ENCODE measurements around the gene CDC25A.
A peak's percentile ranks its signal among the peaks of the same experiment; 100 is the strongest.

CDC25A gene

GRCh38 chr3:48199117-48199516 is 10.9 kb upstream of the CDC25A start:
- no peaks in the 10 kb centered on the region for H3K36me3 ChIP-seq (ENCODE audit: control insufficient read depth in 2 of 2, insufficient read depth in 2 of 2, low read length in 2 of 2)
- H3K9ac ChIP-seq (ENCODE audit: low read length in 2 of 2): no peak overlapping the region
- no peaks in the 10 kb centered on the region for H3K9me3 ChIP-seq (ENCODE audit: control insufficient read depth in 2 of 2, low read length in 2 of 2)
- no peaks in the 10 kb centered on the region for H3K27me3 ChIP-seq (ENCODE audit: control insufficient read depth in 1 of 2, insufficient read depth in 2 of 2, low read length in 2 of 2)
- peaks cover 2% of the 10 kb centered on the region for H3K4me1 ChIP-seq (ENCODE audit: control insufficient read depth, insufficient read depth, low read length)
- no peak overlapping the region for H3K4me3 ChIP-seq (ENCODE audit: low read length in 2 of 2)
- no peak overlapping the region for H3K27ac ChIP-seq (ENCODE audit: low read length)

DNA sequence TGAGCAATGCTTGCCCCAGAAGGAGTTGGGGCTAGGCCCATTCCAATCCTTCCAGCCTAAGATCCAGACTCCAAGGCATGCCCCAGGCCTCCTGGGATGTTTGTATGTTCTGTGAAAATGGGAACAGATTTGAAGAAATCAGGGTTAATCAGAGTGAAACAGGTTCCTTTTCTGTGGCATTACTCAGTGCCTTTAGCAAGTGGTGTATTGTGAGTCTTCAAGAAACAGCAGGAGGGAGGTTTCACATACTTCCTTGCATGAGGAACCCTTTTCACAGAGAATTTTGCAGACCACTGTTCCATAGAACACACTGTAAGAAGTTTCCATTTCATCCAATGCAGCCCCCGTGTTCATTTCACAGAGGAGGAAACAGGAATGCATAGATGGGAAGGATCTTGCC is 8.4 kb upstream of the CDC25A start:
- Histone ChIP-seq H3K4me3 (ENCODE audit: low read length in 2 of 2) (no peak overlapping the region), H3K9ac (ENCODE audit: low read length in 2 of 2) (no peak overlapping the region), H3K36me3 (ENCODE audit: control insufficient read depth in 2 of 2, insufficient read depth in 2 of 2, low read length in 2 of 2) (no peaks in the 10 kb centered on the region), H3K27ac (ENCODE audit: low read length) (no peak overlapping the region), H3K27me3 (ENCODE audit: control insufficient read depth in 1 of 2, insufficient read depth in 2 of 2, low read length in 2 of 2) (no peaks in the 10 kb centered on the region), H3K4me1 (ENCODE audit: control insufficient read depth, insufficient read depth, low read length) (peaks cover 2% of the 10 kb centered on the region), H3K9me3 (ENCODE audit: control insufficient read depth in 2 of 2, low read length in 2 of 2) (no peaks in the 10 kb centered on the region)

DNA sequence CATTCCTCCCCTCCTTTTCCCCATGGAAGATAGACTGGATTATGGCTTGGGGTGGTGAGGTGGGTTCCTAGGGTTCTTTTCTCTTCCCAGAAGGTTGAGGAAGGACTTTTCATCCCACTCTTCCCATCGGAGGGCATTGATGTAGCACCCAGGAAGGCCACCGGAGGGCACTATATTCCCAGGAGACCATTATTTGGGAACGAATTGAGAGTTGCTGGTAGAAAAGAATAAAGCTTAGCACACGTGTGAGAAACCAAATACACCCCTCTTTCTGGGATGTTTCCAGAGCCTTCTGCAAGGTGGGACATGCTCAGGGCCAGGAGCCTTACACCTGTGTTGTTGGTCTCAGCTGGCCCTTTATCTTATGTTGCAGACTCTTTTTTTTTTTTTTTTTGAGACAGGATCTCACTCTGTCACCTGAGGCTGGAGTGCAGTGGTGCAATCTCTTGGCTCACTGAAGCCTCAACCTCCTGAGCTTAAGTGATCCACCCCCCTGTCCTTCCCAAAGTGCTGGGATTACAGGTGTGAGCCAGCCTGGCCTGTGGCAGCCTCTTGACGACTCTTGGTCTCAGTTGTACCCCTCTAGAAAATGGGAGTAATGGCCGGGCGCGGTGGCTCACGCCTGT is 6.3 kb upstream of the CDC25A start:
- H3K4me3 ChIP-seq (ENCODE audit: low read length in 2 of 2): no peak overlapping the region
- H3K4me1 ChIP-seq (ENCODE audit: control insufficient read depth, insufficient read depth, low read length): peaks cover 2% of the 10 kb centered on the region
- no peaks in the 10 kb centered on the region for H3K36me3 ChIP-seq (ENCODE audit: control insufficient read depth in 2 of 2, insufficient read depth in 2 of 2, low read length in 2 of 2)
- H3K27me3 ChIP-seq (ENCODE audit: control insufficient read depth in 1 of 2, insufficient read depth in 2 of 2, low read length in 2 of 2): no peaks in the 10 kb centered on the region
- no peak overlapping the region for H3K9ac ChIP-seq (ENCODE audit: low read length in 2 of 2)
- no peaks in the 10 kb centered on the region for H3K9me3 ChIP-seq (ENCODE audit: control insufficient read depth in 2 of 2, low read length in 2 of 2)
- H3K27ac ChIP-seq (ENCODE audit: low read length): no peak overlapping the region

GRCh38 chr3:48190911-48191310 is 2.7 kb upstream of the CDC25A start:
- Histone ChIP-seq H3K9ac (ENCODE audit: low read length in 2 of 2) (no peak overlapping the region), H3K27me3 (ENCODE audit: control insufficient read depth in 1 of 2, insufficient read depth in 2 of 2, low read length in 2 of 2) (no peaks in the 10 kb centered on the region), H3K27ac (ENCODE audit: low read length) (no peak overlapping the region), H3K4me1 (ENCODE audit: control insufficient read depth, insufficient read depth, low read length) (peaks cover 19% of the 10 kb centered on the region), H3K4me3 (ENCODE audit: low read length in 2 of 2) (no peak overlapping the region), H3K36me3 (ENCODE audit: control insufficient read depth in 2 of 2, insufficient read depth in 2 of 2, low read length in 2 of 2) (no peaks in the 10 kb centered on the region), H3K9me3 (ENCODE audit: control insufficient read depth in 2 of 2, low read length in 2 of 2) (no peaks in the 10 kb centered on the region)

GRCh38 chr3:48189321-48189720 is 1.1 kb upstream of the CDC25A start:
- Histone ChIP-seq H3K27me3 (ENCODE audit: control insufficient read depth in 1 of 2, insufficient read depth in 2 of 2, low read length in 2 of 2) (no peaks in the 10 kb centered on the region), H3K27ac (ENCODE audit: low read length) (peak overlapping the region; percentile 64), H3K4me3 (ENCODE audit: low read length in 2 of 2) (no peak overlapping the region), H3K9me3 (ENCODE audit: control insufficient read depth in 2 of 2, low read length in 2 of 2) (no peaks in the 10 kb centered on the region), H3K36me3 (ENCODE audit: control insufficient read depth in 2 of 2, insufficient read depth in 2 of 2, low read length in 2 of 2) (no peaks in the 10 kb centered on the region), H3K4me1 (ENCODE audit: control insufficient read depth, insufficient read depth, low read length) (peaks cover 17% of the 10 kb centered on the region), H3K9ac (ENCODE audit: low read length in 2 of 2) (no peak overlapping the region)

DNA sequence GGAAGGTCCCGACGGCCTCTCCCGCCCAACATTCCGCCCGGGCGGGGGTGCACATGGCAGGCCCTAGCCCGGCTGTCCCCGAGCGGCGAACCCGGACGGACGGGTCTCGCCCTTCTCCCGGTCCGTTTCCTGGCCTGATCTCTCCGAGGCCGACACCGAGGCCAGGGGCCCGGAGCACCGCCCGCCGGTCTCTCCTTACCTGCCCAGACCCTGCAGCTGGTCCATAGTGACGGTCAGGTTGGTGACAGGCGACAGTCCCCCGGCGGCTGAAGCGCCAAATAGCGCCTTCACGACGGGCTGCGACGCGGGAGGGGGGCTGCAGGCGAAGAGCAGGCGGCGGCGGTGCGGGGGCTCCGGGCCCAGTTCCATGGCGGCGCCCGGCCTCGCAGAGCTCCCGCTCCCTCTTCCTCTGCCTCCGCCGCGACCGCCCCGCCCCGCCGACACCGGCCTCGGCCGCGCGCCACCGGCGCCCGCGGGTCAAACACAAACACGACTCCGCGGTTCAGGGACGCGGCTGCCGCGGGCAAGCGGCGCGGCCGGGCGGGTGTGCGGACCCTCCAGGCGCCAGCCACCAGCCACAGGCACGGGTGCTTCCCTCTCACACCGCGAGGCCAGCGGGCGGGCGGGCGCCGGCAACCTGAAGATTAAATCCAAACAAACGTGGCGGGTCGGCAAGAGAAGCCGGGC is 495 bp downstream of the CDC25A start:
- Histone ChIP-seq H3K4me3 (ENCODE audit: low read length in 2 of 2) (peak overlapping the region; percentile 75 to 91), H3K36me3 (ENCODE audit: control insufficient read depth in 2 of 2, insufficient read depth in 2 of 2, low read length in 2 of 2) (no peaks in the 10 kb centered on the region), H3K9ac (ENCODE audit: low read length in 2 of 2) (peak overlapping the region; percentile 42 to 53), H3K27ac (ENCODE audit: low read length) (no peak overlapping the region), H3K27me3 (ENCODE audit: control insufficient read depth in 1 of 2, insufficient read depth in 2 of 2, low read length in 2 of 2) (no peaks in the 10 kb centered on the region), H3K4me1 (ENCODE audit: control insufficient read depth, insufficient read depth, low read length) (peaks cover 17% of the 10 kb centered on the region), H3K9me3 (ENCODE audit: control insufficient read depth in 2 of 2, low read length in 2 of 2) (no peaks in the 10 kb centered on the region)

- Histone ChIP-seq H3K36me3 (ENCODE audit: control insufficient read depth in 2 of 2, insufficient read depth in 2 of 2, low read length in 2 of 2) (no peaks in the 10 kb centered on the region), H3K27me3 (ENCODE audit: control insufficient read depth in 1 of 2, insufficient read depth in 2 of 2, low read length in 2 of 2) (no peaks in the 10 kb centered on the region), H3K27ac (ENCODE audit: low read length) (no peak overlapping the region), H3K9me3 (ENCODE audit: control insufficient read depth in 2 of 2, low read length in 2 of 2) (no peaks in the 10 kb centered on the region), H3K4me1 (ENCODE audit: control insufficient read depth, insufficient read depth, low read length) (peaks cover 17% of the 10 kb centered on the region), H3K4me3 (ENCODE audit: low read length in 2 of 2) (peak overlapping the region; percentile 75 to 91), H3K9ac (ENCODE audit: low read length in 2 of 2) (peak overlapping the region; percentile 42 to 53)
Measured at GRCh38 chr3:48187301-48187578, 977 bp downstream of the CDC25A start.

DNA sequence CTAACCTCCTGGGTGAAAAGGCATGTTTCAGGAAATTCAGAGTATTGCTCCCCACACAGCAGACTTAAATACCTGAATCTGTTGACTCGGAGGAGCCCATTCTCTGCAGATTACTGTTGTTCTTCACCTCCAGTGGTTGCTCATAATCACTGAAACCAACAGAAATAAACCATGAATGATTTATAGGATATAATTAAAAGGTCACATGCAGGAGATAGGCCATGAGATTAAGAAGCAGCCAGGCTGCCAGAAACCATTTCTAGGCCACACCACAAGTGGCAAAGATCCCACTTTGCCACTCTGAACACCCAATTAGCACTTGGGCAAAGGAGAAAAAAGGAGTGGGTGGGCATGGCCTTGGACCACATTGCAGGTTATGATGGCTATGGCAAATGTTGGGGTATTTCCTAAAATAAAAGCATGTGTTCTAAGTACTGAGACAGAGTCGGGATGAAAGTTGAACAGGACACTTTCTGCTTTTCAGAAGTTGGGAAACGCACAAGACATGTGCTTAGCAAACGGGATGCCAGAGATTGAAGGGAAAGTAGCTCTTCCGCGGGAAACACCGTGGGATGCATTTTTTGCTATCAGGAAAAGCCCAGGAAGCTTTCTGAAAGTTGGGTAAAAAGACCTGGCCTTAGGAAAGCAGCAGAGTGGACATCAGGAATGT is 1.5 kb downstream of the CDC25A start:
- Histone ChIP-seq H3K27me3 (ENCODE audit: control insufficient read depth in 1 of 2, insufficient read depth in 2 of 2, low read length in 2 of 2) (no peaks in the 10 kb centered on the region), H3K4me1 (ENCODE audit: control insufficient read depth, insufficient read depth, low read length) (peaks cover 17% of the 10 kb centered on the region), H3K27ac (ENCODE audit: low read length) (no peak overlapping the region), H3K9me3 (ENCODE audit: control insufficient read depth in 2 of 2, low read length in 2 of 2) (no peaks in the 10 kb centered on the region), H3K36me3 (ENCODE audit: control insufficient read depth in 2 of 2, insufficient read depth in 2 of 2, low read length in 2 of 2) (no peaks in the 10 kb centered on the region), H3K9ac (ENCODE audit: low read length in 2 of 2) (peak overlapping the region; percentile 42 to 53), H3K4me3 (ENCODE audit: low read length in 2 of 2) (peak overlapping the region in 1 of 2 donors; percentile 35)

DNA sequence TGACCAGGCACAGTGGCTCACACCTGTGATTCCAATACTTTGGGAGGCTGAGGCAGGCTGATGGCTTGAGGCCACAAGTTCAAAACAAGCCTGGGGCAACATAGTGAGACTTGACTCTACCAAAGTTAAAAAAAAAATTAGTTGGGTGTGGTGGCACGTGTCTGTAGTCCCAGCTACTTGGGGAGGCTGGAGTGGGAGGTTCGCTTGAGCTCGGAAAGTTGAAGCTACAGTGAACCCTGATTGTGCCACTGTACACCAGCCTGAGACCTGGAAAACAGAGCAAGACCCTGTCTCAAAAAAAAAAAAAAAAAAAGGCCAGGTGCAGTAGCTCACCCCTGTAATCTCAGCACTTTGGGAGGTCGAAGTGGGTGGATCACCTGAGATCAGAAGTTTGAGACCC is 3.1 kb downstream of the CDC25A start:
- peaks cover 17% of the 10 kb centered on the region for H3K4me1 ChIP-seq (ENCODE audit: control insufficient read depth, insufficient read depth, low read length)
- H3K36me3 ChIP-seq (ENCODE audit: control insufficient read depth in 2 of 2, insufficient read depth in 2 of 2, low read length in 2 of 2): no peaks in the 10 kb centered on the region
- no peaks in the 10 kb centered on the region for H3K27me3 ChIP-seq (ENCODE audit: control insufficient read depth in 1 of 2, insufficient read depth in 2 of 2, low read length in 2 of 2)
- H3K9me3 ChIP-seq (ENCODE audit: control insufficient read depth in 2 of 2, low read length in 2 of 2): no peaks in the 10 kb centered on the region
- no peak overlapping the region for H3K27ac ChIP-seq (ENCODE audit: low read length)
- no peak overlapping the region for H3K4me3 ChIP-seq (ENCODE audit: low read length in 2 of 2)
- no peak overlapping the region for H3K9ac ChIP-seq (ENCODE audit: low read length in 2 of 2)

- H3K27ac ChIP-seq (ENCODE audit: low read length): no peak overlapping the region
- no peaks in the 10 kb centered on the region for H3K36me3 ChIP-seq (ENCODE audit: control insufficient read depth in 2 of 2, insufficient read depth in 2 of 2, low read length in 2 of 2)
- H3K4me3 ChIP-seq (ENCODE audit: low read length in 2 of 2): no peak overlapping the region
- peaks cover 17% of the 10 kb centered on the region for H3K4me1 ChIP-seq (ENCODE audit: control insufficient read depth, insufficient read depth, low read length)
- H3K9me3 ChIP-seq (ENCODE audit: control insufficient read depth in 2 of 2, low read length in 2 of 2): no peaks in the 10 kb centered on the region
- no peaks in the 10 kb centered on the region for H3K27me3 ChIP-seq (ENCODE audit: control insufficient read depth in 1 of 2, insufficient read depth in 2 of 2, low read length in 2 of 2)
- no peak overlapping the region for H3K9ac ChIP-seq (ENCODE audit: low read length in 2 of 2)
Measured at GRCh38 chr3:48184299-48184698, 3.9 kb downstream of the CDC25A start.

All from stomach smooth muscle (tissue), 2 donors.